SK-N-MC (cell line): ENCODE data around the gene SYNM.

Experiments used
- DNase-seq: peaks from one replicate; pipeline ENCODE4 v3.0.0-alpha.2; 2011; ENCODE audit warnings: low read depth, low spot score
- H3K27ac ChIP-seq: fragments of 200-600 bp; sonication (generic); 2 replicates; pipeline ENCODE4 v1.5.1; 2016; ENCODE audit warnings: mixed run types
- H3K36me3 ChIP-seq: fragments of 200-600 bp; sonication (generic); 2 replicates; pipeline ENCODE4 v1.6.1; 2017; ENCODE audit warnings: antibody characterized with exemption, low read length, mixed read lengths; ENCODE audit not compliant: insufficient read depth
- H3K4me3 ChIP-seq: fragments of 200-600 bp; sonication (generic); 2 replicates; pipeline ENCODE4 v1.5.1; 2016
- H3K9ac ChIP-seq: fragments of 200-600 bp; sonication (generic); 2 replicates; pipeline ENCODE4 v1.8.0; 2017; ENCODE audit warnings: mixed run types, mixed read lengths; ENCODE audit not compliant: insufficient read length
- H3K9me3 ChIP-seq: fragments of 200-600 bp; sonication (generic); 2 replicates; pipeline ENCODE4 v1.6.1; 2017; ENCODE audit warnings: low read depth, mild to moderate bottlenecking, antibody characterized with exemption, low read length, moderate library complexity, mixed read lengths
- EZH2 ChIP-seq: fragments of 200-600 bp; sonication (generic); IDR thresholded peaks from one replicate; pipeline ENCODE4 v1.6.1; 2017; ENCODE audit warnings: antibody characterized with exemption
- FOXP2 ChIP-seq: optimal IDR thresholded peaks from 2 replicates; pipeline ENCODE3; 2011; ENCODE audit warnings: mild to moderate bottlenecking, moderate library complexity; ENCODE audit not compliant: insufficient read depth; ENCODE audit errors: extremely low read length, control extremely low read depth
- POLR2AphosphoS5 ChIP-seq: IDR thresholded peaks from 2 replicates; pipeline ENCODE4 v1.6.1; 2012; ENCODE audit warnings: mild to moderate bottlenecking, low read depth, low read length, borderline replicate concordance

Gene SYNM

DNA sequence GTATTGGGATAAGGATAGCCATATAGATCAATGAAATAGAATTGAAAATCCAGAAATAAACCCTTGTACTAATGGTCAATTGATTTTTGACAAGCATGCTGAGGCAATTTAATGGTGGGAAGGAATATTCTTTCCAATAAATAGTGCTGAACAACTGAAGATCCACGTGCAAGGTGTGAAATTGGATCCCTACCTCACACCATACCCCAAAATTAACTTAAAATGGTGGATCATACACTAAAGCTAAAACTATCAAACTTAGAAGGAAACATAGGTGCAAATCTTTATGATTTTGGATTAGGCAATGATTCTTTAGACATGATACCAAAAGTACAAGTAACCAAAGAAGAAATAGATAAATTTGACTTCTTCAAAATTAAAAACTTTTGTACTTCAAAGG, 22.1 kb upstream of the SYNM start:
- no peak overlapping the region for H3K27ac ChIP-seq
- H3K9ac ChIP-seq: no peak overlapping the region
- no peak overlapping the region for H3K4me3 ChIP-seq
- DNase-seq: no peak
- no peaks in the 10 kb centered on the region for H3K9me3 ChIP-seq
- no peaks in the 10 kb centered on the region for H3K36me3 ChIP-seq
- no peak for TF ChIP-seq POLR2AphosphoS5
- no peak for TF ChIP-seq EZH2
- TF ChIP-seq FOXP2: no peak

DNA sequence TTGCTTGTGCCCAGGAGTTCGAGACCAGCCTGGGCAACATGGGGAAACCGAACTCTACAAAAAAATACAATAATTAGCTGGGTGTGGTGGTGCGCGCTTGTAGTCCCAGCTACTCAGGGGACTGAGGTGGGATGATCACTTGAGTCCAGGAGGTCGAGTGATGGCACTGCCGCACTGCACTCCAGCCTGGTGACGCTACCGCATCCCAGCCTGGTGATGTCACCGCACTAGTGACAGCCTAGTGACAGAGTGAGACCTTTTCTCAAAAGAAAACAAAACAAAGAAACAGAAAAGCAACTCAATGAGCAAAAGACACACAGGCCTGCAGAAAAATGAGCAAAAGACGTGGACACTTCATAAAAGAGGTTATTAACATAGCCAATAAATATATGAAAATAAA, 19.9 kb upstream of the SYNM start:
- Histone ChIP-seq H3K27ac (no peak overlapping the region), H3K4me3 (no peak overlapping the region), H3K9me3 (no peaks in the 10 kb centered on the region), H3K36me3 (no peaks in the 10 kb centered on the region), H3K9ac (no peak overlapping the region)
- DNase-seq: no peak
- no peak for TF ChIP-seq EZH2
- TF ChIP-seq FOXP2: no peak
- TF ChIP-seq POLR2AphosphoS5: no peak

DNA sequence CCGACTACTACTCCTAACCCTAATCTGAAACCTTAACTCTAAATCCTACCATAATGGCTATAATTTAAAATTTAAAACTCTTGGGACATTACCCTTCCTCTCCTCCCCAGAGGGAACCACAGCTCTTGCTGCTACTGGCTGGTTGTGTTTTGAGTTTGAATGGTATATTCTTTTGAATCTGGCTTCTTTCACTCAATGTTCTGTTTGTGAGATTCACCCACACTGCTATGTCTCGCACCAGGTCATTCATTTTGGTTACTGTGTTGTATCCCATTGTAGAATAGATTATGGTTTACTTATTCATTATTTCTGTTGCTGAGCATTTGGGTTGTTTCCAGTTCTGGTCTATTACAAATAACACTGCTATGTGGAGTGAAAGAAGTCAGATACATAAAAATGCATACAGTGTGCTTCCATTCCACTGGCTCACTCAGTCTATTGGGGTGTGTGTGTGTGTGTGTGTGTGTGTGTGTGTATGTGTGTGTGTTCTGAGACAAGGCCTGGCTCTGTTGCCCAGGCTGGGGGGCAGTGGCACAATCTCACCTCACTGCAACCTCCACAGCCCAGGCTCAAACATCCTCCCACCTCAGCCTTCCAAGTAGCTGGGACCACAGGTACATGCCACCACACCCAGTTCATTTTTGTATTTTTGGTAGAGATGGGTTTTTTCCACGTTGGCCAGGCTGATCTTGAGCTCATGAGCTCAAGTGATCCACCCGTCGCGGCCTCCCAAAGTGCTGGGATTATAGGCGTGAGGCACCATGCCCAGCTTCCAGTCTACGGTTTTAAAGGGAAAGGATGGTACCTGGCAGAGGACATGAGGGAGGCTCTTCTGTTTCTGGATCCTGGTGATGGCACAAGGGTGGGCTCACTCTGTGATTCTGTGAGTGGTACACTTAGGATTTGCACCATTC, 19.2 kb upstream of the SYNM start:
- Histone ChIP-seq H3K27ac (no peak overlapping the region), H3K9me3 (no peaks in the 10 kb centered on the region), H3K9ac (no peak overlapping the region), H3K36me3 (no peaks in the 10 kb centered on the region), H3K4me3 (no peak overlapping the region)
- no peak for DNase-seq
- TF ChIP-seq EZH2 (no peak), FOXP2 (no peak), POLR2AphosphoS5 (no peak)

DNA sequence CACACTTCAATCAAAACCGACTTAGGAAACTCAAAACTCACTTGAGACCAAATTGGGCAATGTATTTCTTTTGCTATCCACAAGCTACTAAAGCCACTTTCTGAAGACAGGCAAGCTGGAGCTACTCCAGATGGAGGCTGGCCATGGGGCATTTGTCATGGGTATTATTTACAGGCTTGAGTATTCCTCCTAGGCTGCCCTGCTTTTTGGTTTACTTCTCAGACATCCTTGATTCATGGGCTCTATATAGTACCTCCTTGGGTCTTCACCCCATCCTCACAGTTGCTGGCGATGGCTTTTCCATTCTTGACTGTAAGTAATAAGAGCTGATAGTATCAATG, 18.6 kb upstream of the SYNM start:
- no peak overlapping the region for H3K4me3 ChIP-seq
- H3K9ac ChIP-seq: no peak overlapping the region
- no peaks in the 10 kb centered on the region for H3K9me3 ChIP-seq
- H3K27ac ChIP-seq: no peak overlapping the region
- no peak for DNase-seq
- TF ChIP-seq EZH2 (no peak), FOXP2 (no peak), POLR2AphosphoS5 (no peak)
- no peaks in the 10 kb centered on the region for H3K36me3 ChIP-seq

DNA sequence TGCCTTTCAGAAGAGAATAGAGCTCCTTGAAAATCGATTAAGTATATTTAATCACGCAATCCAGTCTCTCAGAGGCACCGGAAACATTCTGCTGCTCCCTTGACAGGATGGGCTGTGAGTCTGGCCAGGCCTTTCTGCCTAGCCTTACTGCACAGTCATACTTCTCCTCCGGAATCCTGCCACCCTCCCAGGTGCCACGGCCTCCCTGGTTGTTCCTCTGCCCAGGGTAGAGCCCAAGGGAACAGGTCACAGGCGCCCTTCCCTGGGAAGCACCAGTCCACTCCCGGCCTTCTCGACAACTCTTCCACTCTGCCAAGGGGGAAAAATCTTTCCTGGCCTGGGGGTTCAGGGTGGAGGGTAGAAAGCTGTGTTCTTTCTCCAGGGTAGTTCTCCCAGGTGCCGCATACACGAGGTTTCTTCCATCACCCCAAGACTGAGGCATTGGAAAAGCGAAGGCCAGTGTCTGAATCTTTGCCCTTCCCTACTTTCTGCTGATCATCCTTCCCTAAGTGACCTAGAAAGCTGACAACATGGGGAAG, 17.4 kb upstream of the SYNM start:
- no peak overlapping the region for H3K4me3 ChIP-seq

DNA sequence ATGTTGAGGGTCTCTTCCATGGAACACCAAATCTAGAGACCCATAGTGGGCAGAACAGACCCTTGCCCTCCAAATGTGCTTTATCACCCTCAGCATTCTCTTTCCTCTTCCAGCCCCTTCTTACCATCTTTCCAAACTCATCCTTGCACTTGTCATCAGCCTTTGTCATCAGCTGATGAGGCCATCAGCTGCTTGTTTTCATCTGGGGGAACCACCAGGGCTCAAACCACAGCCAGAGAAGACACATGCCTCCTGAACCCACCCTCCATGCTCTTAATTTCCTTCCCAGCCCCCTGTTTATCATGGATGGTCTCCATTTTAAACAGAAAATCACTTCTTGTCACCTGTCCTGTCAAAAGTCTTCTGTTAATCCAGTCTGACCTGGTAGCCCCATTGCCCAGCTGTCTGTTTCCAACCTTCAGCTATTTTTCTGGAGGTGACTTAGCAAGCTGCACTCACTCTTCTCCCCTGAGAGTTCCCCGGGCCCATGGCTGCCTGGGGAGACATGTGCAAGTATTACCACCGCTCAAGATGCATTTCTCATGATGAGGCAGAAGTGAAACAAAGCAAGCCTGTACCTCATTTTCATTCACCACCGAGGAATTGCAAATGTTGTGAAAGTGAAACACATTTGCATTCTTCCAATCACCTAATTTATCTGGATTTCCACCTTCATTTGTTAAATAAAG, 14.7 kb upstream of the SYNM start:
- DNase-seq: no peak
- H3K4me3 ChIP-seq: no peak overlapping the region
- H3K36me3 ChIP-seq: no peaks in the 10 kb centered on the region
- H3K9me3 ChIP-seq: no peaks in the 10 kb centered on the region
- no peak for TF ChIP-seq EZH2
- TF ChIP-seq POLR2AphosphoS5: no peak
- TF ChIP-seq FOXP2: no peak
- H3K27ac ChIP-seq: no peak overlapping the region
- H3K9ac ChIP-seq: no peak overlapping the region

More for the DNA sequence above, 17.4 kb upstream of the SYNM start:
- no peaks in the 10 kb centered on the region for H3K36me3 ChIP-seq
- no peaks in the 10 kb centered on the region for H3K9me3 ChIP-seq
- DNase-seq: no peak
- H3K27ac ChIP-seq: no peak overlapping the region
- TF ChIP-seq FOXP2 (no peak), EZH2 (no peak), POLR2AphosphoS5 (no peak)
- H3K9ac ChIP-seq: no peak overlapping the region

DNA sequence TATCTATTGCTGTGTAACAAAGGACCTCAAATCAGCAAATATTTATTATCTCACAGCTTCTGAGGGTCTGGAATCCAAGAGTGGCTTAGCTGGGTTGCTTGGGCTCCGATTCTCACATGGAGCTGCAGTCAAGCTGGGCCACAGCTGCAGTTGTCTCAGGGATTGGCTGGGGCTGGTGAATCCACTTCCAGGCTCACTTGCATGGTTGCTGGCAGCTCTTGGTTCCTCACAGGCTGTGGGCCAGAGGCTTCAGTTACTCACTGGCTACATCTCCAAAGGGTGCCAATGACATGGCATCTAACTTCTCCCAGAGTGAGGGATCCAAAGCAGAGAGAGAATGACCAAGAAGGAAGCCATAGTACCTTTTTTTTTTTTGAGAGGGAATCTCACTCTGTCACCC, 13.9 kb upstream of the SYNM start:
- no peak for DNase-seq
- H3K9ac ChIP-seq: no peak overlapping the region
- TF ChIP-seq POLR2AphosphoS5 (no peak), FOXP2 (no peak), EZH2 (no peak)
- no peak overlapping the region for H3K27ac ChIP-seq
- no peaks in the 10 kb centered on the region for H3K36me3 ChIP-seq
- no peak overlapping the region for H3K4me3 ChIP-seq
- no peaks in the 10 kb centered on the region for H3K9me3 ChIP-seq

DNA sequence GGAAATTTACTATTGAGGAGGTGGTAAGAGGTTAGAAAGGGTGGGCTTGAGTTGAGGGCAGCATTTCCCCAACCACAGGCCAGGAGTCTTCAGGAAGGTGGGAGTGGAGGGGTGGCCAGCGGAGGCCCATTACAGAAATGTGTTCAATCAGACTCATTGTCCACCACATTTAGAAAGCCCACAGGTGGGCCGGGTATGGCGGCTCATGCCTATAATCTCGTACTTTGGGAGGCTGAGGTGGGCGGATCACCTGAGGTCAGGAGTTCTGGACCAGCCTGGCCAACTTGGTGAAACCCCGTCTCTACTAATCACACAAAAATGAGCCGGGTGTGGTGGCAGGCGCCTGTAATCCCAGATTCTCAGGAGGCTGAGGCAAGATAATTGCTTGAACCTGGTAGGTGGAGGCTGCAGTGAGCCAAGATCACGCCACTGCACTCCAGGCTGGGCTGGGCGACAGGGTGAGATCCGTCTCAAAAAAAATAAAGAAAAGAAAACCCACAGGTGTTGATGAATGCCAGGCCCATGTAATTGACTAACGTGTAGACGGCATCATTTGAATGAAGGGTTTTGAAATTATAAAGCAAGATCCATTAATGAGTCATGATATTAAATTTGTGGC, 12.2 kb upstream of the SYNM start:
- no peaks in the 10 kb centered on the region for H3K36me3 ChIP-seq
- no peak overlapping the region for H3K4me3 ChIP-seq
- no peak for DNase-seq
- TF ChIP-seq EZH2: no peak
- TF ChIP-seq POLR2AphosphoS5: no peak
- no peak for TF ChIP-seq FOXP2
- H3K9ac ChIP-seq: no peak overlapping the region
- no peaks in the 10 kb centered on the region for H3K9me3 ChIP-seq
- no peak overlapping the region for H3K27ac ChIP-seq
